Stimulated activated CD4-positive, alpha-beta T cell treated with anti-CD3 and anti-CD28 coated beads, Interleukin-12 subunit alpha, Interleukin-12 subunit beta, amount 100 ng/mL, for 48 hours (primary cell): Measurements from ENCODE around the gene SMPDL3A.

Experiments
- DNase-seq, 3 donors: peaks; one replicate each; pipeline ENCODE4 v3.0.0-alpha.2; 2020; ENCODE audit warnings: low read depth in 2 of 3, low spot score in 1 of 3

Gene SMPDL3A

GRCh38 chr6:122853259-122853995 lies 64.4 kb downstream of the SMPDL3A start:
- DNase-seq, result no peak
